ENCODE data around the gene GNAQ.

Gene GNAQ

DNA sequence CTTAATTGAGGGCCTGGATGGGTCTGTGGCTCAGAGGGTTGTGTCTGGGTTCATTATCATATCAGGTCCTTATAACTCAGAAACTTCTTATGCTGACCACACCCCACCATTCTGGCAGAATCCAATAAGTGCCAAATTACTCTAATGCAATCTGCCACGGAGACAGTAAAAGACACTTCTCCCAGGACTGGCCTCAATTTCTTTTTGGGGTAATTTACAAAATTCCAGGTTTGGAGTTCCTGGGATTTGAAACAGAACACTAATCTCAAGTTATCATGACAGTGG is 187.8 kb downstream of the GNAQ start:
- no peak for DNase-seq (ENCODE audit: low spot score)

- DNase-seq (ENCODE audit: low spot score), result no peak
Measured at GRCh38 chr9:77843076-77843870, 188.3 kb downstream of the GNAQ start.

DNA sequence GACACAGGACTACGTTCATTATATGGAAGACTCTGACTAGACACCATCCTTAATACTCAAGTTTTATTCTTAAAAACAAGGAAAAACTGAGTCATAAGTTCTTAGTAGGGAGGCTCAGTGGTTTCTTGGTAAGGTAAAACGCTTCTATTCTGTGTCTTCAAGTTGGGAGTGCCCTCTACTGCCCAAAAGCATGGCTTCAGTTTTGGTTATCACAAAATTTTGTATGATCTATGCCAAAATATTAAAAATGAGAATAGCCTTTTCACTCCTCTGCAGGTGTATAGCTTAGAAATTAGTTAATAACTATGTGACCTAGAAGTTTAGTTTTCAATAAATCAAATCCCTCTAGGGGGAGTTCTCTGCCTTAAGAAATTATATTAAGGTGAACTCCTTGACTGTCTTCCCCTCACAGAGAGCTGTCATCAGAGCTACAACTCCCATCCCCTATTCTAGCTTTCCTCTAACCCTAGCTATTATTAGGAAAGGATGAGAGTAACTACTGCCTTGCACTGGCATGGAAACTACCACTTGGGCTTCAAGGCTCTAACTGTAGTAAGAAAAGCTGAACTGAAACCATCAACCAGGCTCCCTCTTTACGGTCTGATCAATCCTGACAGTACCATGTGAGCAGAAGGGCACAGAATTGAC is 189.7 kb downstream of the GNAQ start:
- no peak for DNase-seq (ENCODE audit: low spot score)

DNA sequence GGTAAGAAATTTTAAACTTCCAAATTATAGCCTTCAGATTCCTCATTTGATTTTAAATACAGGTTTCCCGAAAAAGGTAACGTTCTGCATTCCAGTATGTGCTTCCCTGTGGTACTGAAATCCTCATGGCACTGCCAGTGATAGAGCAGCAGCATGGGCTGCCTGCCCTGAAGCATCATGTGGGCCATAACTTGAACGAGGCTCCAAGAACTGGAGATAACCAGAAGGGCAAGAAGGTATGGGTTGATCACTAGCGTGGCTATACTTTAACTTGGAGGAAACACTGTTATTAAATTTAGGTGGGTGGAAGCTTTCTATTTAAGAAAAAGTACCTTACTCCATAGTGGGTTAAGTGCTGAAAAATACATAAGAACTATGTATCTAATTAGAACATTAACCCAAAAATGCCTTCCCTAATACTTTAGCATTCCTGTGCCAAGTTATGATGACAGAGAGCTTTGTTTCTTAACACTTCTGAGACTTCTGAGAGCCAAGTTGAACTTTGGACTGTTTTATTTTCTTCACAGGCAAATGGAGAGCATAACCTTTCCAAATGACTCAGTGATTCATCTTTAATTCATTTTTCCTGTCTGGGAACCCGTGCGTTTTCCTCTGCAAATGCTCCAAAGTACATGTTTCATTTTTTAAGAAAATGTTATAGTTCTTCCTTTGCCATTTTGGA is 192.0 kb downstream of the GNAQ start:
- DNase-seq (ENCODE audit: low spot score), result no peak

DNA sequence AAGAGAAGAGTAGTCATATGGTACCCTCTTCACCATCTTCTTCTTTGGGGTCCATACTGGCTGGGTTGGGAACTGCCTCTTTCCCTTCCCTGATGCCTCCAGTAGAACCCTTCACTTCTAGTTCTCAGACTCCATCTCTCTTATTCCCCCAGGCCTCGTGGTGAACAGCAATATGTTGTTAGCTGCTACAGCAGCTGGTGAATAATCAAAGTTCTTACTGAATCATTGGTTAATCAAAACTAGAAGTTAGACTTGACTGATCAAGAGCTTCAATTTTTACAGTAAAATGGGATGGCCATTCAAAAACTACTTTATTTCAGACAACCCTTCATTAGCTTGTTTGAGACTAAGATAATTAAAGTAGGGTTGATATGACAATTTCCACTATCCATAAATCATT is 192.6 kb downstream of the GNAQ start:
- DNase-seq (ENCODE audit: low spot score), result no peak

- DNase-seq (ENCODE audit: low spot score), result no peak
Measured at GRCh38 chr9:77834898-77835488, 196.6 kb downstream of the GNAQ start.

DNA sequence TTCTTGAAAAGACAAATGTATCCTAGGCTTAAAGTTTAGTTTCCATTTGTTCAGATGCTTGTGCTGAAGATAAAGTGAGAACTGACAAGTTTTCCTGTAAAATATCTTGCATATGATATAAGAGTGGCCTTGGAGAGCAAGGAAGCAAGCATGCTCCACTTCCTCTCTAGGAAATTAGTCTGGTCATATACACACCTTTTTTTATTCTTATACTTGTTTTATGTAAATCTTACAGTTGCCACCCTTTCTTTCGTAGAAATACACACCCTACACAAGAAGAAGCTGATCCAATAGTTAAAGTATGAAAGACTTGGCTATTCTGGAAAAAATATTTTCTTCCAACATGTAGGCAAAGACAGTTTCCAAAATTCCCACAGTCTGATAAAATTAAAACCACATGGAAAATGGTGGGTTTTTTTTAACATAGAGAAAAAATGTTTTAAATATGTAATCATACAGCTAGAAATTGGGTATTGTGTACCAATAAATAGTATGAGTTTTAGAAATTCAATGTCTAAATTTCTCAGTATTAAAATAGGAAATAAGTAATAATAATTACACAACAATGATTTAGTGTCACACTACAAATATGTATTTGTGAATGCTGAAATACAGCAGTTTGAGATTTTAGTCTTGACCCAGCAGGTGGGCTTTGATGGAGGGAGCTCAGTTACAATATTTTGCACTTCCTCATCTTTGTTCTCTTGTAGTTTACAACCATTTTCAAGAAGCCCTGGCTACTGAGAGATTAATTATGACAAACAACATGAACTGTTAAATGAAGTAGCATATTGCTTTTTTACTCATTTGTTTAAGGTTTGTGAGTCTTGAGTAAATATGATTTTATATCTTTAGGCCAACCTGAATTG is 197.8 kb downstream of the GNAQ start:
- DNase-seq (ENCODE audit: low spot score), result no peak

GRCh38 chr9:77832639-77833038 is 199.0 kb downstream of the GNAQ start:
- no peak for DNase-seq (ENCODE audit: low spot score)

- DNase-seq (ENCODE audit: low spot score), result no peak
Measured at GRCh38 chr9:77831781-77832180, 199.8 kb downstream of the GNAQ start.

DNA sequence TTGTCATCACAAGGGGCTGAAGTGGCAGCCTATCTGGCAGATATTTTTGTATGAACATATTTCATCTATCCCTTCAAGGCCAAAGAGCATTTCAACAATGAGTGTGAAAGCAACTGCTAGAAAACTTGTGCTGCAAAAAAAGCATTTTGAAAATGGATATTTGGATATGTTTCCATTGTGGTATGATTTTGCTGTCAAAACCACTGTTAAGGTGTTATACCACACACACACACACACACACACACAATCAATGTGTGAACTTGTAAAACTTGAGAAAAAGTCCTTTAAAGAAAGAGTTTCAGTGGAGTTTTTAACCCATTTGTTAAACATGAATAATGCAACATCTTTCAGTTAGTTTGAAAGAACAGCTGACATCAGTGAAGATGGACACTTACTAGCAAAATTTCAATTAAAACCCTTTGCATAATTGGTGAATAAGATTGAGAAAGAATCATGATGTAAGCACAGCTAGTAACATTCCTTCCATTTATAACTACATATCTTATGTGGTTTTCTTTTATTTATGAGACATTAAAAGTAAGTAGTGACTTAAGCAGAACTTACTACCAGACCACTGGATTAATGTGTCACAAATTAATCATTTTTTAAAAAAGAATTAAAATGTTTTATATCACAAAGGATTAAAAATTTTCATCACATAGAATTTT is 200.9 kb downstream of the GNAQ start:
- DNase-seq (ENCODE audit: low spot score), result no peak

GRCh38 chr9:77829420-77829819 is 202.2 kb downstream of the GNAQ start:
- DNase-seq (ENCODE audit: low spot score), result no peak

GRCh38 chr9:77827104-77827784 is 204.4 kb downstream of the GNAQ start:
- no peak for DNase-seq (ENCODE audit: low spot score)

DNA sequence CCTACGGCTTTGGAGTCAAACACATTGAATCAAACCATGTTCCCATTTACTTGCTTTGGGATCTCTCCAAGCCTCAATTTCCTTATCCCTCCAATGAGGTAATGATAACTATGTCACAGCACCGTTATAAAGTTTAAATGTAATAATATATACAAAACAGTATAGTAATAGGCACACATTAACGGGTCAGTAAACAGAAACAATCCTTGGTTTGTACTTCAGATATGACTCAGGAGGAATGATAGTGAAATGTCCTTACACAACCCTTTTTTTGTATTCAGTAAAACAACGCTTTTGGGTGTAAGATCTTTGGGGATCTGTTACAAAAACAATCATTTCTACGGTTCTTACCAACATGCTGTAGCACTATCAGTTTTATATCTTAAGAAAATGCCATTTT is 205.0 kb downstream of the GNAQ start:
- no peak for DNase-seq (ENCODE audit: low spot score)

GRCh38 chr9:77826116-77826515 is 205.5 kb downstream of the GNAQ start:
- DNase-seq (ENCODE audit: low spot score), result no peak

DNA sequence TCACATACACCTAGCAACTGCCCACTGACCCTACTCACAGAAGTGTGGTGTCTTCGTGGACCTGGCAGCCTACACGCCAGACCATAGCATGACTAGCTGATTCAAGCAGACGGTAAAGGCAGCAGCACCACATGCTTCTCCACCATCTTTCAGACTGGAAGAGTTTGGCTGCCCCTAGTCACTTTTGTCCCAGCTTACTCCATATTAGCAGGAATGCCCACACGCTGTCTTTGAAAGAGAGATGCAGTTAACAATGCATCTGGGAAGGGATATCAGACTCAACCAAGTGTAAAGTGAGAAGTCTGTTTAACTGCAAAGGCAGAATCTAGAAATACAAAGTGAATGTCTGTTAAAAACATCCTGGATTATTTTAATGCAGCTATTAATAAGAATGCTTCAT is 206.2 kb downstream of the GNAQ start:
- DNase-seq (ENCODE audit: low spot score), result no peak

DNA sequence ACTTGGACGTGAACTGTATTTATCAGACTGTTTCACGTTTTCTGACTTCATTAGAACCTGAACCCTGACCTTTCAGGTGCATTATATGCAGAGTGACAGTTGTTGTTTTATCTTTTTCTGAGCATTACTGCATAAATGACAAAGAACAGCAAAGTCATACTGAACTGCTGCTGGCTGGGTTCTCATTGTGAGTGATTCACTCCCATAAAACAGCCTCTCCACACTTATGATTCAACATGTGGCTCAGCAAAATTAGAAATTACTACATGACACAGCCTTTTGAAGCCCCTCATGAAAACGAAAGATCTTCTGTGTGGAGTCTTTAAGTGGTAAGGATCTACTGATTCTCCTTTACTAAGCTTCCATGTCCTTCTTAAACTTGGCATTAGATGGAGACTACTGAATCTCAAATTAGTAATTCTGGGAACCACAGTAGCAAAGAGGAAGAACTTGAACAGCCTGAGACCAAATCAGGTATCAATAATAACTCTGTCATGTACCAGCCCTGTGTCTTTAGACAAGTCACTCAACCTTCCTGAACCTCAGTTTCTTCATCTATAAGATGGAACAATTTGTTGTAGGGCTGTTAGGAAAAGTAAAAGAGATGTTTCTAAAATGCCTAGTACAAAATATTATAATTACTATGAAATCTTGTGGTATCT is 211.2 kb downstream of the GNAQ start:
- no peak for DNase-seq (ENCODE audit: low spot score)

DNA sequence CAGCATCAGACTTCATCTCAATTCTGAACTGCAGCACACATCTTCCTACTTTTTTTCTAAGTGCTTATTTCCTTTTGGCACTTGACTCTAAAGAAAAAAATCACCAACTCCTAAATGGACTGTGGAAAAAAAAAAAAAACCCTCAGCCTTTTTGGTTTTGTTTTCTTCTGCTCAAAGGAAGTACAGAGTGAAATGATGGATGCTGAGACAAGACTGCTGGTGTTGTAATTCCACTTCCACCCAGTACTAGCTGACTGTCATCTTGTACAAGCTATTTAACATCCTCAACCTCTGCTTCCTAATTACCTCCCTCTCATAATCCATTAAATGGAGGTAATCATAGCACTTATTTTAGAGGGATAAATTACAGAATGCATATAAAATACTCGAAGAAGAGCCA is 212.0 kb downstream of the GNAQ start:
- no peak for DNase-seq (ENCODE audit: low spot score)

- no peak for DNase-seq (ENCODE audit: low spot score)
Measured at GRCh38 chr9:77817590-77818311, 213.9 kb downstream of the GNAQ start.

DNA sequence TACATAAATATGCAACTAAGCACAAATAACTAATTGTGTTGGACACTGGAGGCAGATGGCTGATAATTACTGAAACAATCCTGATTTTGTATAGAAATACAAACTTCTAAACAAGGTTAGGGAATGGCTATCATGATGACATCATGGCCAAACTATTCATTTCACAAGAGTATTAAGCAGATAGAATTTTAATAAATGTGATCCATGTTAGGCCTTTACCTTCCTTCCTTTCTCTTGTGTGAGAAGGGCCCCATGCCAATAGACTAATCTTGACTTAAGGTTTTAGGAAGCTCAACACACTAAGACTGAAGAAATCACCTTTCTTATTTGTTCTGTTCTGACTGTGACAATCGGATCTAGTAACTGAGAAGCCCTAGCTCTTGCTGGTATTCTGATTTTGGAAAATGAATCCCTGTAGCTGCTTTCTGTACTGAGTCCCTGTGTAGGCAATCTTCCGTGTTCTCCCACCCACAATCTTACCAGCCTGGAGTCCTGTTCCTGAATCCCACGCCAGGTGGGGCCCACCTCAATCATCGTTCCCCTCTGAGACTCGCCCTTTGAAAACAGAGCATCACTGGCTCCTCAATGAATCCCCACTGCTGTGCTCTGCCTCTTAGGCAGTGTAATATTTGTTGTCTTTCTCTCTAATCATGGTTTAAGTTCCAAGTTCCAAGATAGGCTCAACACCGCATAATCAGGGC is 214.8 kb downstream of the GNAQ start:
- no peak for DNase-seq (ENCODE audit: low spot score)
